ENCODE measurements around the gene FAN1. TPM values are rescaled to one million over a fixed set of nuclear protein-coding genes. Genes with fewer than 3 reads are reported as not detected.

FAN1 gene
- polyA plus RNA-seq, 3 donors: 0.38 to 7.9 (median 0.95) TPM

- no peak for TF ChIP-seq CTCF (IDR thresholded peaks at IDR 0.05)
- H2AFZ ChIP-seq (ENCODE audit: insufficient read depth, low read depth, low read length, poor library complexity, severe bottlenecking): no peak overlapping the region
- H4K20me1 ChIP-seq (ENCODE audit: insufficient read depth, low read length): peaks cover 53% of the 10 kb centered on the region
- peak in 2 of 3 donors; percentile 9 to 25 for DNase-seq
- H3K4me2 ChIP-seq (replicated peaks; ENCODE audit: extremely low read depth, low read length, poor library complexity, severe bottlenecking): peak overlapping the region; percentile 93
- H3K4me1 ChIP-seq (ENCODE audit: control insufficient read depth in 1 of 2, insufficient read depth in 2 of 2, low read length in 2 of 2): peaks cover 25 to 39% of the 10 kb centered on the region in 2 donors
- H3K27ac Mint-ChIP-seq: peak overlapping the region; percentile 96 to 98 (median 97)
- H3K9ac ChIP-seq (ENCODE audit: insufficient read depth, low read length, poor library complexity, severe bottlenecking): peak overlapping the region; percentile 99
- peaks cover 26 to 34% of the 10 kb centered on the region in 2 donors for H3K36me3 ChIP-seq (replicated peaks in 1 of 2; ENCODE audit: control insufficient read depth in 1 of 2, insufficient read depth in 2 of 2, low read length in 2 of 2)
- peaks cover 60% of the 10 kb centered on the region for H3K79me2 ChIP-seq (ENCODE audit: insufficient read depth, low read length)
- peaks cover 34% of the 10 kb centered on the region for H3K4me1 Mint-ChIP-seq
- H3K27me3 ChIP-seq (ENCODE audit: control insufficient read depth in 2 of 2, insufficient read depth in 2 of 2, low read length in 2 of 2): no peaks in the 10 kb centered on the region
- peaks cover 25 to 31% of the 10 kb centered on the region in 2 donors for H3K36me3 Mint-ChIP-seq
- H3K9me3 ChIP-seq (replicated peaks in 1 of 2; ENCODE audit: control insufficient read depth in 1 of 2, insufficient read depth in 1 of 2, low read length in 2 of 2): no peaks in the 10 kb centered on the region
- peak overlapping the region; percentile 93 for H3K4me3 Mint-ChIP-seq
- H3K27me3 Mint-ChIP-seq (ENCODE audit: low read depth in 3 of 3): peaks cover 0 to 5% (median 1%) of the 10 kb centered on the region in 3 donors
- H3K27ac ChIP-seq (ENCODE audit: low read depth in 1 of 2, low read length in 2 of 2): peak overlapping the region in 1 of 2 donors; percentile 98
- H3K4me3 ChIP-seq (replicated peaks in 1 of 3; ENCODE audit: low read depth in 2 of 3, low read length in 3 of 3): peak overlapping the region; percentile 87 to 100 (median 99)
- intact Hi-C loops (cut with micrococcal nuclease): loop anchor here in 1 of 2 donors (5.0 to 10.0 kb wide), 2 partner anchors 55 to 337 kb away; partner anchors contain the start of gene KLF13
- H3K9me3 Mint-ChIP-seq: no peaks in the 10 kb centered on the region
- WGBS (ENCODE audit: insufficient coverage): 60% methylated on average over 1 of the region's 2 CpGs
Measured at GRCh38 chr15:30990036-30990435, 86.3 kb downstream of the FAN1 start.

- no peaks in the 10 kb centered on the region for H3K9me3 Mint-ChIP-seq
- peak overlapping the region; percentile 96 to 98 (median 97) for H3K27ac Mint-ChIP-seq
- Histone ChIP-seq H3K4me3 (replicated peaks in 1 of 3; ENCODE audit: low read depth in 2 of 3, low read length in 3 of 3) (peak overlapping the region; percentile 87 to 100 (median 99)), H3K27me3 (ENCODE audit: control insufficient read depth in 2 of 2, insufficient read depth in 2 of 2, low read length in 2 of 2) (no peaks in the 10 kb centered on the region), H3K9me3 (replicated peaks in 1 of 2; ENCODE audit: control insufficient read depth in 1 of 2, insufficient read depth in 1 of 2, low read length in 2 of 2) (no peaks in the 10 kb centered on the region), H3K4me1 (ENCODE audit: control insufficient read depth in 1 of 2, insufficient read depth in 2 of 2, low read length in 2 of 2) (peaks cover 19 to 33% of the 10 kb centered on the region in 2 donors), H2AFZ (ENCODE audit: insufficient read depth, low read depth, low read length, poor library complexity, severe bottlenecking) (peak overlapping the region; percentile 84), H4K20me1 (ENCODE audit: insufficient read depth, low read length) (peaks cover 47% of the 10 kb centered on the region), H3K9ac (ENCODE audit: insufficient read depth, low read length, poor library complexity, severe bottlenecking) (peak overlapping the region; percentile 99), H3K27ac (ENCODE audit: low read depth in 1 of 2, low read length in 2 of 2) (peak overlapping the region; percentile 98 to 99), H3K4me2 (replicated peaks; ENCODE audit: extremely low read depth, low read length, poor library complexity, severe bottlenecking) (peak overlapping the region; percentile 93), H3K79me2 (ENCODE audit: insufficient read depth, low read length) (peaks cover 53% of the 10 kb centered on the region), H3K36me3 (replicated peaks in 1 of 2; ENCODE audit: control insufficient read depth in 1 of 2, insufficient read depth in 2 of 2, low read length in 2 of 2) (peaks cover 22 to 28% of the 10 kb centered on the region in 2 donors)
- intact Hi-C loops (cut with micrococcal nuclease): loop anchor here in 1 of 2 donors (5.0 to 10.0 kb wide), 2 partner anchors 54 to 337 kb away; partner anchors contain the start of gene KLF13
- H3K4me3 Mint-ChIP-seq: peak overlapping the region; percentile 93
- TF ChIP-seq CTCF (IDR thresholded peaks at IDR 0.05): no peak
- 0% methylated on average over 5 of the region's 24 CpGs for WGBS (ENCODE audit: insufficient coverage)
- DNase-seq: peak; percentile 45 to 84 (median 63)
- H3K27me3 Mint-ChIP-seq (ENCODE audit: low read depth in 3 of 3): peaks cover 0 to 5% (median 2%) of the 10 kb centered on the region in 3 donors
- peaks cover 20 to 26% of the 10 kb centered on the region in 2 donors for H3K36me3 Mint-ChIP-seq
- H3K4me1 Mint-ChIP-seq: peaks cover 28% of the 10 kb centered on the region
Measured at GRCh38 chr15:30990446-30991254, 86.9 kb downstream of the FAN1 start.

Measured in CD14-positive monocyte (primary cell).